Measurements from ENCODE around the gene KAT8.

The KAT8 gene

GRCh38 chr16:31128711-31129567 lies 11.5 kb downstream of the KAT8 start:
- no peak overlapping the region for H3K14ac ChIP-seq (ENCODE audit: low read length)
- H3K79me2 ChIP-seq (ENCODE audit: control insufficient read depth, insufficient read depth, low read length, poor library complexity), result peaks cover 3% of the 10 kb centered on the region
- no peak overlapping the region for H3K4me3 ChIP-seq (ENCODE audit: low read depth, low read length)

GRCh38 chr16:31129568-31130335 lies 12.3 kb downstream of the KAT8 start:
- H3K9me3 ChIP-seq (ENCODE audit: insufficient read depth, low read depth, low read length), result no peaks in the 10 kb centered on the region
- H2BK12ac ChIP-seq (ENCODE audit: low read length), result peak overlapping the region; percentile 67
- H2BK120ac ChIP-seq (ENCODE audit: insufficient read depth, low read length, poor library complexity), result peak overlapping the region; percentile 69
- H2AK5ac ChIP-seq (ENCODE audit: low read length), result peak overlapping the region; percentile 75
- H3K4me1 ChIP-seq (ENCODE audit: control insufficient read depth in 1 of 2, insufficient read depth in 2 of 2, low read length in 2 of 2), result peaks cover 33 to 35% of the 10 kb centered on the region in 2 experiments
- H2BK5ac ChIP-seq (ENCODE audit: low read depth, low read length, poor library complexity), result peak overlapping the region; percentile 33
- H4K8ac ChIP-seq (ENCODE audit: low read depth, low read length), result no peak overlapping the region
- H3K9ac ChIP-seq (ENCODE audit: low read length), result no peak overlapping the region
- no peak overlapping the region for H4K12ac ChIP-seq (ENCODE audit: low read depth, low read length)
- no peak overlapping the region for H3K23ac ChIP-seq (ENCODE audit: low read length)
- no CpG with 5 or more reads among the region's 29 CpGs for WGBS (ENCODE audit: extremely low coverage, insufficient coverage, insufficient read length)
- peaks cover 10% of the 10 kb centered on the region for H3K79me2 ChIP-seq (ENCODE audit: control insufficient read depth, insufficient read depth, low read length, poor library complexity)
- H3K4me3 ChIP-seq (ENCODE audit: low read depth, low read length), result no peak overlapping the region
- H3K4ac ChIP-seq (ENCODE audit: low read depth, low read length), result peak overlapping the region; percentile 31
- no peaks in the 10 kb centered on the region for H3K27me3 ChIP-seq (ENCODE audit: insufficient read depth, low read length)
- no peak overlapping the region for H3K4me2 ChIP-seq (ENCODE audit: low read length)
- no peak overlapping the region for H2AFZ ChIP-seq (ENCODE audit: insufficient read depth, low read length, poor library complexity)
- H3K14ac ChIP-seq (ENCODE audit: low read length), result peak overlapping the region; percentile 68
- no peak overlapping the region for H3K27ac ChIP-seq (ENCODE audit: low read depth, low read length)
- H4K91ac ChIP-seq (ENCODE audit: low read depth, low read length), result peak overlapping the region; percentile 83
- peak in 1 of 2 donors; percentile 25 for DNase-seq
- H3K18ac ChIP-seq (ENCODE audit: low read length), result peak overlapping the region; percentile 64
- peaks cover 37 to 42% of the 10 kb centered on the region in 2 experiments for H3K36me3 ChIP-seq (ENCODE audit: control insufficient read depth in 1 of 2, insufficient read depth in 2 of 2, low read length in 2 of 2)
- peaks cover 13% of the 10 kb centered on the region for H3K79me1 ChIP-seq (ENCODE audit: low read length)

More at GRCh38 chr16:31128711-31129567, 11.5 kb downstream of the KAT8 start:
- H3K4me2 ChIP-seq (ENCODE audit: low read length), result no peak overlapping the region
- peak in 1 of 2 donors; percentile 25 for DNase-seq
- H3K4ac ChIP-seq (ENCODE audit: low read depth, low read length), result no peak overlapping the region
- no peak overlapping the region for H3K18ac ChIP-seq (ENCODE audit: low read length)
- no peak overlapping the region for H2AFZ ChIP-seq (ENCODE audit: insufficient read depth, low read length, poor library complexity)
- no peak overlapping the region for H3K27ac ChIP-seq (ENCODE audit: low read depth, low read length)
- H3K36me3 ChIP-seq (ENCODE audit: control insufficient read depth in 1 of 2, insufficient read depth in 2 of 2, low read length in 2 of 2), result peaks cover 37 to 42% of the 10 kb centered on the region in 2 experiments
- peak overlapping the region; percentile 23 for H2AK5ac ChIP-seq (ENCODE audit: low read length)
- no peaks in the 10 kb centered on the region for H3K9me3 ChIP-seq (ENCODE audit: insufficient read depth, low read depth, low read length)
- H2BK12ac ChIP-seq (ENCODE audit: low read length), result peak overlapping the region; percentile 47
- no peak overlapping the region for H3K9ac ChIP-seq (ENCODE audit: low read length)
- no peak overlapping the region for H3K23ac ChIP-seq (ENCODE audit: low read length)
- no CpG with 5 or more reads among the region's 14 CpGs for WGBS (ENCODE audit: extremely low coverage, insufficient coverage, insufficient read length)
- no peak overlapping the region for H4K12ac ChIP-seq (ENCODE audit: low read depth, low read length)
- peaks cover 11% of the 10 kb centered on the region for H3K79me1 ChIP-seq (ENCODE audit: low read length)
- H4K91ac ChIP-seq (ENCODE audit: low read depth, low read length), result peak overlapping the region; percentile 20
- H3K4me1 ChIP-seq (ENCODE audit: control insufficient read depth in 1 of 2, insufficient read depth in 2 of 2, low read length in 2 of 2), result peaks cover 27 to 29% of the 10 kb centered on the region in 2 experiments
- no peaks in the 10 kb centered on the region for H3K27me3 ChIP-seq (ENCODE audit: insufficient read depth, low read length)
- no peak overlapping the region for H4K8ac ChIP-seq (ENCODE audit: low read depth, low read length)
- H2BK120ac ChIP-seq (ENCODE audit: insufficient read depth, low read length, poor library complexity), result no peak overlapping the region
- H2BK5ac ChIP-seq (ENCODE audit: low read depth, low read length, poor library complexity), result no peak overlapping the region

GRCh38 chr16:31130336-31130891 lies 12.9 kb downstream of the KAT8 start:
- no CpG with 5 or more reads among the region's 10 CpGs for WGBS (ENCODE audit: extremely low coverage, insufficient coverage, insufficient read length)

GRCh38 chr16:31130899-31131298 lies 13.4 kb downstream of the KAT8 start:
- Histone ChIP-seq H2AK5ac (ENCODE audit: low read length) (no peak overlapping the region), H3K4me2 (ENCODE audit: low read length) (peak overlapping the region; percentile 31), H3K36me3 (ENCODE audit: control insufficient read depth in 1 of 2, insufficient read depth in 2 of 2, low read length in 2 of 2) (peaks cover 37 to 42% of the 10 kb centered on the region in 2 experiments), H4K8ac (ENCODE audit: low read depth, low read length) (peak overlapping the region; percentile 61), H4K12ac (ENCODE audit: low read depth, low read length) (peak overlapping the region; percentile 59), H3K79me2 (ENCODE audit: control insufficient read depth, insufficient read depth, low read length, poor library complexity) (peaks cover 17% of the 10 kb centered on the region), H3K27me3 (ENCODE audit: insufficient read depth, low read length) (no peaks in the 10 kb centered on the region), H2AFZ (ENCODE audit: insufficient read depth, low read length, poor library complexity) (no peak overlapping the region), H3K4me3 (ENCODE audit: low read depth, low read length) (no peak overlapping the region), H4K91ac (ENCODE audit: low read depth, low read length) (peak overlapping the region; percentile 71), H2BK12ac (ENCODE audit: low read length) (peak overlapping the region; percentile 66), H3K18ac (ENCODE audit: low read length) (peak overlapping the region; percentile 47), H3K23ac (ENCODE audit: low read length) (no peak overlapping the region), H3K9ac (ENCODE audit: low read length) (no peak overlapping the region), H3K79me1 (ENCODE audit: low read length) (peaks cover 20% of the 10 kb centered on the region), H3K14ac (ENCODE audit: low read length) (no peak overlapping the region), H3K27ac (ENCODE audit: low read depth, low read length) (peak overlapping the region; percentile 84), H2BK120ac (ENCODE audit: insufficient read depth, low read length, poor library complexity) (peak overlapping the region; percentile 57), H3K9me3 (ENCODE audit: insufficient read depth, low read depth, low read length) (peaks cover 2% of the 10 kb centered on the region), H3K4me1 (ENCODE audit: control insufficient read depth in 1 of 2, insufficient read depth in 2 of 2, low read length in 2 of 2) (peaks cover 36 to 39% of the 10 kb centered on the region in 2 experiments), H3K4ac (ENCODE audit: low read depth, low read length) (no peak overlapping the region), H2BK5ac (ENCODE audit: low read depth, low read length, poor library complexity) (peak overlapping the region; percentile 71)
- DNase-seq, result peak; percentile 95
- WGBS (ENCODE audit: extremely low coverage, insufficient coverage, insufficient read length), result no CpG with 5 or more reads among the region's 6 CpGs

More at GRCh38 chr16:31130336-31130891, 12.9 kb downstream of the KAT8 start:
- peak overlapping the region; percentile 33 for H2BK5ac ChIP-seq (ENCODE audit: low read depth, low read length, poor library complexity)
- H3K79me2 ChIP-seq (ENCODE audit: control insufficient read depth, insufficient read depth, low read length, poor library complexity), result peaks cover 16% of the 10 kb centered on the region
- peak overlapping the region; percentile 14 for H4K12ac ChIP-seq (ENCODE audit: low read depth, low read length)
- peaks cover 19% of the 10 kb centered on the region for H3K79me1 ChIP-seq (ENCODE audit: low read length)
- peak overlapping the region; percentile 64 for H3K18ac ChIP-seq (ENCODE audit: low read length)
- H3K4me2 ChIP-seq (ENCODE audit: low read length), result no peak overlapping the region
- H3K4me1 ChIP-seq (ENCODE audit: control insufficient read depth in 1 of 2, insufficient read depth in 2 of 2, low read length in 2 of 2), result peaks cover 33 to 37% of the 10 kb centered on the region in 2 experiments
- H3K4ac ChIP-seq (ENCODE audit: low read depth, low read length), result peak overlapping the region; percentile 31
- peak overlapping the region; percentile 46 for H3K27ac ChIP-seq (ENCODE audit: low read depth, low read length)
- peak in 1 of 2 donors; percentile 53 for DNase-seq
- H2BK120ac ChIP-seq (ENCODE audit: insufficient read depth, low read length, poor library complexity), result peak overlapping the region; percentile 69
- peak overlapping the region; percentile 83 for H4K91ac ChIP-seq (ENCODE audit: low read depth, low read length)
- no peak overlapping the region for H3K9ac ChIP-seq (ENCODE audit: low read length)
- no peaks in the 10 kb centered on the region for H3K9me3 ChIP-seq (ENCODE audit: insufficient read depth, low read depth, low read length)
- H3K36me3 ChIP-seq (ENCODE audit: control insufficient read depth in 1 of 2, insufficient read depth in 2 of 2, low read length in 2 of 2), result peaks cover 37 to 42% of the 10 kb centered on the region in 2 experiments
- H3K27me3 ChIP-seq (ENCODE audit: insufficient read depth, low read length), result no peaks in the 10 kb centered on the region
- no peak overlapping the region for H3K4me3 ChIP-seq (ENCODE audit: low read depth, low read length)
- H2AK5ac ChIP-seq (ENCODE audit: low read length), result peak overlapping the region; percentile 47
- H2AFZ ChIP-seq (ENCODE audit: insufficient read depth, low read length, poor library complexity), result no peak overlapping the region
- H3K14ac ChIP-seq (ENCODE audit: low read length), result peak overlapping the region; percentile 68
- H2BK12ac ChIP-seq (ENCODE audit: low read length), result peak overlapping the region; percentile 82
- no peak overlapping the region for H3K23ac ChIP-seq (ENCODE audit: low read length)
- peak overlapping the region; percentile 49 for H4K8ac ChIP-seq (ENCODE audit: low read depth, low read length)
